Bronchial epithelial cell (primary cell): Measurements from ENCODE around the gene OR4K5. TPM values are rescaled to one million over a fixed set of nuclear protein-coding genes. Genes with fewer than 3 reads are reported as not detected.
"Not testable (repeated sequence)": the region's sequence is repeated elsewhere in the genome, so short reads cannot be mapped to it uniquely, and the experiment has no call there.

Experiments
- DNase-seq: peaks from one replicate; pipeline ENCODE4 v3.0.0-alpha.2; 2010; ENCODE audit warnings: low read depth
- FAIRE-seq: peaks from 2 replicates; lab custom pipeline; 2011; peaks lifted over from hg19 to GRCh38; lab: Jason Lieb, UNC
- H3K27me3 ChIP-seq: 2 replicates; pipeline ENCODE4 v1.5.1; 2011; ENCODE audit warnings: low read length; ENCODE audit not compliant: control insufficient read depth, insufficient read depth
- H3K36me3 ChIP-seq: 2 replicates; pipeline ENCODE4 v1.5.1; 2011; ENCODE audit warnings: low read length; ENCODE audit not compliant: control insufficient read depth, insufficient read depth
- H3K4me3 ChIP-seq: 2 replicates; pipeline ENCODE4 v1.5.1; 2011; ENCODE audit warnings: mild to moderate bottlenecking, low read depth, low read length, control low read depth
- total RNA-seq: library from RNA; depleted of rRNA; stranded (reverse); fragments of >200 nt; gene quantifications from 2 replicates; pipeline ENCODE4 v1.2.1, GENCODE V29; 2014
- TF ChIP-seq, protein P1 (sequence below): IDR thresholded peaks from 2 replicates; pipeline ENCODE4 v1.5.1; 2011; ENCODE audit warnings: mild to moderate bottlenecking, moderate library complexity, low read length, control low read depth, inconsistent platforms; ENCODE audit not compliant: insufficient read depth, severe bottlenecking

The OR4K5 gene
- total RNA-seq, 1 donor from 2014 or later, result not detected

DNA sequence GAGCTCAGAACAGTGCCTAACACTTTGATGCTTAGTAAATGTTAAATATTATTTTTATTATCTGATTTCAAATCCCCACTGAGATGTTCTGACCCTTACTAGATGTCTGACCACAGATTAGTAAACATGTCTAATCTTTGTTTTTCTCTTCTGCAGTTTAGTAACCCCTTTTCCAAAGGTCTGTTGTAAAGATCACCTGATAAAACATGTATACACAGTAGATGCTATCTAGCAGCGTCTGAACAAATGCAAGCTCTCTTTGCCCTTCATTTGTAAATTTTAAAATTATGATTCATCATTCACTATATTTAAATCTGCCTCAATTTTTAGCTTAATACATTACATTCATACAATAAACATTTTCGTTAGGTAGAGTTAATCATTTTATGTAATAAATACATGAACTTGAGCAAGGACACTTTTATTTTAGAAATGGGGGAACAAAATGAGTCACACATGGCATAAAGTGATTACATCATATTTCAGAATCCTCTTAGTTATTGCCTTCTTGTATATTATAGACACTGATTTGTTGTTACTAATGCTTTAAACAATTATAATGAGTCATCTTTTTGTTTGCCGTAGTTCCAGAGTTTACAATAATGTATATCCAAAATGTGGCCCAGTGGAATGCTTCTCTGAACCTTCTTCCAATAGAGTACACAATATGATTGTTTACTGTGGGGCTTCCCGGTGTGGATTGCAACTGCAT lies 1.7 kb upstream of the OR4K5 start:
- Histone ChIP-seq H3K36me3 (no peaks in the 10 kb centered on the region), H3K4me3 (no peak overlapping the region), H3K27me3 (no peaks in the 10 kb centered on the region)
- DNase-seq (no peak), FAIRE-seq (no peak)
- TF ChIP-seq, protein P1, sequence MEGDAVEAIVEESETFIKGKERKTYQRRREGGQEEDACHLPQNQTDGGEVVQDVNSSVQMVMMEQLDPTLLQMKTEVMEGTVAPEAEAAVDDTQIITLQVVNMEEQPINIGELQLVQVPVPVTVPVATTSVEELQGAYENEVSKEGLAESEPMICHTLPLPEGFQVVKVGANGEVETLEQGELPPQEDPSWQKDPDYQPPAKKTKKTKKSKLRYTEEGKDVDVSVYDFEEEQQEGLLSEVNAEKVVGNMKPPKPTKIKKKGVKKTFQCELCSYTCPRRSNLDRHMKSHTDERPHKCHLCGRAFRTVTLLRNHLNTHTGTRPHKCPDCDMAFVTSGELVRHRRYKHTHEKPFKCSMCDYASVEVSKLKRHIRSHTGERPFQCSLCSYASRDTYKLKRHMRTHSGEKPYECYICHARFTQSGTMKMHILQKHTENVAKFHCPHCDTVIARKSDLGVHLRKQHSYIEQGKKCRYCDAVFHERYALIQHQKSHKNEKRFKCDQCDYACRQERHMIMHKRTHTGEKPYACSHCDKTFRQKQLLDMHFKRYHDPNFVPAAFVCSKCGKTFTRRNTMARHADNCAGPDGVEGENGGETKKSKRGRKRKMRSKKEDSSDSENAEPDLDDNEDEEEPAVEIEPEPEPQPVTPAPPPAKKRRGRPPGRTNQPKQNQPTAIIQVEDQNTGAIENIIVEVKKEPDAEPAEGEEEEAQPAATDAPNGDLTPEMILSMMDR, result no peak

DNA sequence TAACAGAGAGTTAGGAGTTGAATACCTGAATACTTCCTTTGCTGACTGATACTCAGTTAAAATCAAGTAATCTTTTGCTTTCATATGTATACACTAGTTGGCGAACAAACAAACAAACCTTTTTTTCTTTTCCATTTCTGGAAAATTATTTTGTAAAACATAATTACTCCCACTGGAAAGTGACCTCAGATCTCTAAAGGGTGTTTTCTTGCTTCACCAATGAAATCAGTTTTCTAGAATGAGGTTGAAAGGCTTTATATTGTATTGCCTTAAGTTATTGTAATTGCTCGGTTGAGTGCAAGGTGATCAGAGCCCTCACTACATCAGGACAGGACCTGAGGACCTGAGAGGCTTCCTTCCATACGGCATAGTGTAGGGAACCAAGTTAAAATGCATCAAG lies 10.2 kb downstream of the OR4K5 start, which contains the start of gene OR4K1:
OR4K1 (plus strand) TSS at position 301 of the 400 bp plus-strand sequence. CDS start 4,750 bp downstream, outside the sequence.
- TF ChIP-seq, protein P1, result no peak
- Histone ChIP-seq H3K4me3 (no peak within 1 kb of the TSS), H3K27me3 (no peaks in the 10 kb centered on the region), H3K36me3 (no peaks in the 10 kb centered on the region)
- no peak for FAIRE-seq
- no peak for DNase-seq

- FAIRE-seq, result no peak
- TF ChIP-seq, protein P1, result no peak
- no peaks in the 10 kb centered on the region for H3K36me3 ChIP-seq
These were observed 21.3 kb downstream of the OR4K5 start for GRCh38 chr14:19941668-19942067.

DNA sequence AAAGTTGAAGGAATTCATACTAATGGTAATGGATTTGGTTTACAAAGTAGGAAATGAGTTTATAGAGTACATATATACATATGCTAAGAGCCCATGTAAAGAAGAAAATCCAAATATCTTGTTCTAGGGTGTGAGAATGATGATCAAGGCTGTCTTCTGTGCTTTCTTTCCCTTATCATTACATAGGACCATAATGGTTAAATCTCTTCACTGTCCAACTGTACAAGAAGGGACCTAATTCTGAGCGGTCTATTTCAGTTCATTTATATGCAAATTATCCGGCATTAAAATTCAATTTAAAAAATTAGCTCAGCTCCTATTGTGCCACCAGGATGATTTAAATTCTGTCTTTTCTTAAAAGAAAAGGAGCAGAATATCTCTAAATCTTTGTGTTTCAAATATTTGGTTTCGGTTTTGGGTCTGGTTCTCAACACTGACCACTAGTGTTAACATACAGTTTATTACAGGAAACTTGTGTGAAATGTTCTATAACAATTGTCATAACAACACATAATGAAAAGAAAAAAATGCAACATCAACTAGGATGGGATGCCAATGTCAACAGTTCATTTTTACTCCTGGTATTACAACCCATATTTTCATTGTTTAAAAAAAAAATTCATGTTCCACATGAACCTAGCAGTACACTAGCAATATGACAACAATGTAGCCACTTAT lies 27.1 kb downstream of the OR4K5 start:
- FAIRE-seq (no peak), DNase-seq (no peak)
- TF ChIP-seq, protein P1, result no peak
- Histone ChIP-seq H3K4me3 (no peak overlapping the region), H3K36me3 (no peaks in the 10 kb centered on the region), H3K27me3 (no peaks in the 10 kb centered on the region)

More at GRCh38 chr14:19941668-19942067, 21.3 kb downstream of the OR4K5 start:
- no peak overlapping the region for H3K4me3 ChIP-seq
- no peaks in the 10 kb centered on the region for H3K27me3 ChIP-seq
- DNase-seq, result no peak

DNA sequence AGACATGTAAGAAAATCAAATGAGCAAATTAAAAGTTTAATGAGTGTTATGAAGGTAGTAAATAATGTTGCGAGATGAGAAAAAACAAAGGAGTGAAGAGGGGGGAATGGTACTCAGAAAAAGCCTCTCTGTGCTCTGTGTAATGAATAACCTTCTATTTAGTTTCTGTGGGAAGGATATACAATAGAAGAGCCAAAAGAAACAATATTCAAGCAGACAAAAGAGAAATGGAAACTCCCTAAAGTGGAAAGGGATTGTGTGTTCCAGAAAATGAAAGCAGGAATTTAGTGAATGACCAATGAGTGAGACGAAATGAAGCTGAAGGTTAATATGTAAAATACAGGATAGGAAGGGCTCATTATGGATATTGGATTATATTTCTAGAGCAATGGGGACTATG lies 28.8 kb downstream of the OR4K5 start:
- TF ChIP-seq, protein P1, result no peak
- Histone ChIP-seq H3K4me3 (no peak overlapping the region), H3K36me3 (no peaks in the 10 kb centered on the region), H3K27me3 (no peaks in the 10 kb centered on the region)
- FAIRE-seq (peak; percentile 86), DNase-seq (no peak)

GRCh38 chr14:19969735-19970134 lies 49.3 kb downstream of the OR4K5 start:
- not testable (repeated sequence) for FAIRE-seq, H3K4me3 ChIP-seq, DNase-seq, H3K36me3 ChIP-seq, H3K27me3 ChIP-seq

Other genes with a start within 250 kb of the OR4K5 start
- not detected in 2 replicates for gene OR11H2, start 206.7 kb upstream of the OR4K5 start, total RNA-seq
- not detected in 2 replicates for gene OR4Q3, start 177.0 kb upstream of the OR4K5 start, total RNA-seq
- gene OR4M1, start 147.1 kb upstream of the OR4K5 start, total RNA-seq, result not detected in 2 replicates
- gene OR4N2, start 116.8 kb upstream of the OR4K5 start, total RNA-seq, result not detected in 2 replicates
- gene OR4K2, start 45.5 kb upstream of the OR4K5 start, total RNA-seq, result not detected in 2 replicates
- gene OR4K1, start 10.3 kb downstream of the OR4K5 start, total RNA-seq, result not detected in 2 replicates
- gene OR4K15, start 55.0 kb downstream of the OR4K5 start, total RNA-seq, result not detected in 2 replicates
- not detected in 2 replicates for gene OR4Q2, start 81.6 kb downstream of the OR4K5 start, total RNA-seq
- not detected in 2 replicates for gene OR4K14, start 98.7 kb downstream of the OR4K5 start, total RNA-seq
- gene OR4K13, start 115.4 kb downstream of the OR4K5 start, total RNA-seq, result not detected in 2 replicates
- not detected in 2 replicates for gene OR4L1, start 139.4 kb downstream of the OR4K5 start, total RNA-seq
- not detected in 2 replicates for gene OR4K17, start 190.1 kb downstream of the OR4K5 start, total RNA-seq
- gene OR4N5, start 218.2 kb downstream of the OR4K5 start, total RNA-seq, result not detected in 2 replicates